Ureter (tissue), 1 donor: ENCODE results near the gene TGFBR1. TPM values are rescaled to one million over a fixed set of nuclear protein-coding genes. Genes with fewer than 3 reads are reported as not detected.

Source experiments
- DNase-seq: peaks from one replicate; pipeline ENCODE4 v3.0.0-alpha.2; 2020; ENCODE audit warnings: low spot score
- total RNA-seq: library from RNA; stranded (reverse); gene quantifications from one replicate; pipeline ENCODE4 v1.2.4, GENCODE V29; 2023
- donor health status: DM: yes; HTN: yes; CAD: no.

The TGFBR1 gene
- total RNA-seq, 1 donor from 2014 or later, result 44.7 TPM

GRCh38 chr9:99135456-99135855, 30.5 kb downstream of the TGFBR1 start:
- no peak for DNase-seq

GRCh38 chr9:99137225-99137624, 32.3 kb downstream of the TGFBR1 start:
- DNase-seq, result no peak

DNA sequence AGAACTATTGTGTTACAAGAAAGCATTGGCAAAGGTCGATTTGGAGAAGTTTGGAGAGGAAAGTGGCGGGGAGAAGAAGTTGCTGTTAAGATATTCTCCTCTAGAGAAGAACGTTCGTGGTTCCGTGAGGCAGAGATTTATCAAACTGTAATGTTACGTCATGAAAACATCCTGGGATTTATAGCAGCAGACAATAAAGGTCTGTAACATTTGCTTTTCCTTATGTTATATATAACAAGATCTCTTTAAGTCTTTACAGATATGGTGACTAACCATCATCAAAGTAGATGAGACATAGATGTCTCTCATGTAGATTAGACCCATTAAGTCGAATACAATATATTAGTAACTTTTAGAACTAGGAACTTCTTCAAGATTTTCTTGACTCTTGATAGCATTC, 33.0 kb downstream of the TGFBR1 start:
- DNase-seq, result no peak

- DNase-seq, result no peak
These were observed 33.7 kb downstream of the TGFBR1 start for GRCh38 chr9:99138424-99139284.

- DNase-seq, result no peak
These were observed 35.0 kb downstream of the TGFBR1 start for GRCh38 chr9:99139868-99140267.

GRCh38 chr9:99140685-99141314, 35.9 kb downstream of the TGFBR1 start:
- DNase-seq, result no peak

GRCh38 chr9:99141849-99142248, 36.9 kb downstream of the TGFBR1 start:
- DNase-seq, result no peak

DNA sequence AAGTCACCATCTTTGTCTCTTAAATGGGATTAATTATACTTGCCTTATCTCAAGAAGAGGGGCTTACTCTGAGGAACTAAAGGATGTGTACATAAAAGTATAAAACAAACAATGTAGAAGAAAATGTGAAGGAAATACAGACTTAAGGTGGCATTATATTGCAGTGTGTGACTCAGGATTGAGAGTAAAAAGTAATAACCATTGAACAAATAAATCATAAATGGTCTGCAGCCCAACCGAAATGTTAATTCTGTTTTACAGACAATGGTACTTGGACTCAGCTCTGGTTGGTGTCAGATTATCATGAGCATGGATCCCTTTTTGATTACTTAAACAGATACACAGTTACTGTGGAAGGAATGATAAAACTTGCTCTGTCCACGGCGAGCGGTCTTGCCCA, 37.4 kb downstream of the TGFBR1 start:
- DNase-seq, result no peak

DNA sequence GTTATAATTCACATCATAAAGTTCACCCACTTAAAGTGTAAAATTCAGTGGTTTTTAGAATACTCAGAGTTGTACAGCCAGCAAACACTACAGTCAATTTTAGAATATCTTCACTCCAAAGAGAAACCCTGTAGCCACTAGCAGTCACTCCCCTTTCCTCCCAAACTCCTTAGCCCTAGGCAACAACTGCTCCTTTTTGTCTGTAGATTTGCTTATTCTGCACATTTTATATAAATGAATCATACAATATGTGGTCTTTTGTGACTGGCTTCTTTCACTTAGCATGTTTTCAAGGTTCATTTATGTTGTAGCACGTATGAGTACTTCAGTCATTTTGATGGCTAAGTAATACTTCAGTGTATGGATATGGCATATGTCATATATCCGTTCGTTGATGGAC, 38.7 kb downstream of the TGFBR1 start:
- no peak for DNase-seq

DNA sequence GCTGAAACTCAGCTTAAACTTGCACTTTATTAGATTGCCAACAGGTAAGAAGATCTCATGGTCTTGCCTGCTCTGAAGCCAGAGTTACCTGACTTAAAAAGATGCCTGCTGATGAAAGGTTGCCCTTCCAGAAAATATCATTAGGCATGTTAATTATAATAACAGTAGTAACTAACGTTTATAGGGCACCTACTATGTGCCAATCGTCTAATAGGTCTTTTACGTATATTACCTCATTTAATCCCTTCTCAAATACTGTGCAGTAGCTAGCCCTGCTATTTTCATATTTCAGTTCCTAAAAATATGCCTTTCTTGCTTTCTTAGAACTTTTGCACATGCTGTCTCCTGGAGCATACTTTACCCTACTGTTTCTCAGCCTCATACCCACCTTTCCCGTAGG, 40.1 kb downstream of the TGFBR1 start:
- DNase-seq, result no peak

- no peak for DNase-seq
These were observed 41.7 kb downstream of the TGFBR1 start for GRCh38 chr9:99146574-99146973.

DNA sequence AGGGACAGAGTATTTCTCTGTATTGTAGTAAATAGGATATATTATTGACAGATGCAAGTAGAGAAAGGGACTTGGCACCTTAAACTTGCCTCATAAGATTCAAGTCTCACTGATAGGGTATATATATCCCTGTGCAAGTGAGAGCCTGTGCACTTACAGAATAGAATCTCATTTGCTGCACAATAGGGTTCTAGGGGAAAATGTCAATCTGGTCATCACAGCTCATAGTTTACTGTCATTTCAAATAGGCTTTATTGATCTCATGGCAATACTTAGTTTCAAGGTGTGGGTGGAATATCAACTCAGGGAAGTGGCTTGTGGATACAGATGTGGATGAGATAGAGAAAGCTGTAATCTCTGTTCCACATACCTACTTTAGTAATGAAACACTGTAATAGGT, 42.3 kb downstream of the TGFBR1 start:
- no peak for DNase-seq

DNA sequence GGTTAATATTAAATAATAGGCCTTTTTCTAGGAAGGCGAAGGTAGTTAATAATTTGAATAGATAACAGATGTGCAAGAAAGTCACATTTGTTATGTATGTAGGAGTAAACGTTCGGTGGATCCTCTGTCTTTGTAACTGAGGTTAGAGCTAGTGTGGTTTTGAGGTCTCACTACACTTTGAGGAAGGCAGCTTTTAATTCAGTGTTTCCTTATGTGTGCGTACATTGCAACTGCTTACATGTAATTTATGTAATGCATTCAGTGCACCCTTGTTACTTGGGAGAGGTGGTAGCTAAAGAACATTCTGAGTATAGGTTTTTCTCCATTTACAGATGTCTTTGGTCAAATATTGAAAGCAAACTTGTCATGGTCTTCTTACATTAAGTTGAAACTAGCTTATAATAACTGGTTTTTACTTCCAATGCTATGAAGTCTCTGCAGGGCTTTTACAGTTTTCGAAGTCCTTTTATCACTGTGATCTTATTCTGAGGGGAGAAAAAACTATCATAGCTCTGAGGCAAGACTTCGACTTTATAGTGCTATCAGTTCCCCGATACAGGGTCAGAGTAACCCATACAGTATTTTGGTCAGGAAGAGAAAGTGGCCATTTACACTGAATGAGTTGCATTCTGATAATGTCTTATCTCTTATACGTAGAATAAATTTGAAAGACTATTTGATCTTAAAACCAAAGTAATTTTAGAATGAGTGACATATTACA, 45.7 kb downstream of the TGFBR1 start:
- DNase-seq, result no peak

DNA sequence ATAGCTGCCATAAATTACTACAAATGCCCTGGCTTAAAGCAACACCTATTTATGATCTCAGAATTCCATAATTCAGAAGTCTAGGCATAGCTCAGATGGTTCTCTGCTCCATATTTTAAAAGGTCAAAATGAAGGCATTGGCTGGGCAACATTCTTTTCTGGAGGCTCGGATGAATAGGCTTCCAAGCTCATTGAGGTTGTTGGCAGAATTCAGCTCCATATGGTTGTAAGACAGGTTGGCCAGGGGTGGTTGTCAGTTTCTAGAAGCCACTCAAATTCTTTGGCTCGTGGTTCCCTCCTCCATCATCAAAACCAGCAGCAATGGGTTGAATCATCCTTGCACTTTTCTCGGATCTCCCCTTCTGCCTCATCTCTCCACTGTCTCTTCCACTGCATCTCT, 49.4 kb downstream of the TGFBR1 start:
- DNase-seq, result no peak

DNA sequence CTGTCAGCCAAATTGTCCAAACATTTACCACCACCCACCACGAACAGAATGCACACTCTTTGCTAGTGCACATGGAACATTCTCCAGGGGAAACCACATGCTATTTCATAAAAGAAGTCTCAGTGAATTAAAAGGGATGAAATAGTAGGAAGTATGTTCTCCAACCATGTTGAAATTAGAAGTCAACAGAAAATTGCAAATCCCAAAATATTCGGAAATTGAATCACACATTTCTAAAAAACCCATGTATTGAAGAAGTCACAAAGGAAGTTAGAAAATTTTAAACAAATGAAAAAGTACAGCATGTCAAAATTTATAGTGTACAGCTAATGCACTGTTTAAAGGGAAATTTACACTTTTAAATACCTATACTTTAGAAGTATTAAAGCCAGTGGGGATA, 50.8 kb downstream of the TGFBR1 start:
- no peak for DNase-seq

- DNase-seq, result no peak
These were observed 53.7 kb downstream of the TGFBR1 start for GRCh38 chr9:99158629-99159028.

DNA sequence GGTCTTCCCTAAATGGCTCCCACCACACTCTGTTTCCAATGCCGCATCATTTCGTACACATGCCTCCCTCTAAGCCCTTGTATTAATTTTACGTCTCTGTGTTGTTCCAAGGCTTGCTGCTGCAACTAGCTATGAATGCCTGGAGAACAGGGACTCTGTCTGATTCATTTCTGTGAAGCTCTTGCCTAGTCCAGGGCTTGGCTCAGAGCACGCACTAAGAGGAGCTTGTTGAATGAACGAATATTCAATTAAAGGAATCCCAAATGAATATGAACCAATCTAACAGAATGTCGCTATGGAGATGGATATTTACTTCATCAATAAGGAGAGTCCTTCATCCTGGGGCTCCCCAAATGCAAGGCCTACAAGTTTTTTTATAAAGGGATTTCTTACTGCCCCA, 55.3 kb downstream of the TGFBR1 start:
- DNase-seq, result no peak

DNA sequence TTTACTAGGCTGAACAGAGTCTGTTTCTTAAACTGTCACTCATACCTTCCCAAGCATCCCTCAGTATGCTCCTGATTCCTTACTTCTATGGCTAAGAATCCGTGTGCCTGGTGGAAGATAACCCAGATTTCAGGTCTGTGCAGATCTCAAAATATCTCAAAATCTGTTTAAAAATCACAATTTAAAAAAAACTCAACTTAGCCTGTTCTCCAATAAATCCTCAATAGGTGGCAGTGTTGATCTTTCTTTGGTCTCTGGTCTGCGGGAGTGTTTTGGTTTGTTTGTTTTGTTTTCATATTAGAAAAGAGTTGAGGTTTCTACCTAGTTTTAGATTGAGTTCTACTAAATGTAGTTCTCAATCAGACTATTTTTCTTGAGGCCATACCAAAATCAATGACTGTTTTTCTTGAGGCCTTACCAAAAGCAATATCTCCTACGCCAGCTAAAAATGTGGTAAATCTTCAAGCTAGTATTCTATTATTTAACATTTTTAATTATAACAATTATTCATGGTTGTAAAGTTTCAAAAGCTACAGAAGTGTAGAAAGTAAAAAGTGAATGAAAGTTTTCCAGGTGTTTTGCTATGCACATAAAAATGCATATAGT, 57.9 kb downstream of the TGFBR1 start:
- DNase-seq, result no peak

- DNase-seq, result no peak
These were observed 61.2 kb downstream of the TGFBR1 start for GRCh38 chr9:99166149-99166548.

GRCh38 chr9:99167119-99167518, 62.2 kb downstream of the TGFBR1 start:
- DNase-seq, result no peak

DNA sequence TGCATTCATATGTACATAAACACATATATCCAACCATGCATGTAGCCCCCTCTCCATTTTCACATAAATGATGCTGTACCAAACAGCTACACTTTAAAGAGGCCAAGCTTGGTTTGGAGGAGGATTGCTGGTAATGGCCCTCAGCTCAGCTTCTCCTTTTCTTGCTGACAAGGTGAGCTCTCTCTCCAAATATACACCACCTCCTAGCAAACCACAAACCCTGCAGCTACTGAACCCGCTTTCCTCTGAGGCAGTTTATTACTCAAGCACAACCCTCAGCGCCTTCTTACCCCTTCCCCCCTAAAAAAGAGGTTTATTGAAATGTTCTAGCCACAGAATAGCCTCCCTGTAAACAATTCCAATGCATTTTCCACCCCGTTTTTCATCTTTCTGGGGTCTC, 62.8 kb downstream of the TGFBR1 start:
- no peak for DNase-seq

- no peak for DNase-seq
These were observed 64.2 kb downstream of the TGFBR1 start for GRCh38 chr9:99169086-99169485.
